Neural cell (in vitro differentiated cells): ENCODE data around the gene ARID3B. TPM values are rescaled to one million over a fixed set of nuclear protein-coding genes. Genes with fewer than 3 reads are reported as not detected.

Experiments
- H2AFZ ChIP-seq: fragments of 200-600, 300-800 bp; sonication (generic), shearing (Covaris generic); 2 replicates; pipeline ENCODE4 v1.6.0; 2014; ENCODE audit warnings: low read depth, mild to moderate bottlenecking, antibody characterized with exemption, low read length, moderate library complexity
- H3F3A ChIP-seq: fragments of 200-600 bp; shearing (Covaris generic); 2 replicates; pipeline ENCODE4 v1.6.1; 2016; ENCODE audit warnings: mild to moderate bottlenecking, moderate library complexity, mixed read lengths, antibody characterized with exemption, low read length; ENCODE audit not compliant: insufficient read depth, poor library complexity, severe bottlenecking
- H3K27ac ChIP-seq: fragments of 200-600, 300-800 bp; sonication (generic), shearing (Covaris generic); 2 replicates; pipeline ENCODE4 v1.5.1; 2014; ENCODE audit warnings: mild to moderate bottlenecking, low read length, moderate library complexity
- H3K27me3 ChIP-seq: fragments of 300-800, 200-600 bp; sonication (generic), shearing (Covaris generic); 2 replicates; pipeline ENCODE4 v1.6.0; 2014; ENCODE audit warnings: mild to moderate bottlenecking, low read depth, low read length, moderate library complexity; ENCODE audit not compliant: insufficient read depth
- H3K36me3 ChIP-seq: fragments of 300-800, 200-600 bp; sonication (generic), shearing (Covaris generic); 2 replicates; pipeline ENCODE4 v1.5.1; 2014; ENCODE audit warnings: mild to moderate bottlenecking, antibody characterized with exemption, low read length, moderate library complexity; ENCODE audit not compliant: insufficient read depth
- H3K4me2 ChIP-seq: fragments of 300-800, 200-600 bp; sonication (generic), shearing (Covaris generic); 2 replicates; pipeline ENCODE4 v1.6.0; 2014; ENCODE audit warnings: mild to moderate bottlenecking, low read length
- H3K4me3 ChIP-seq: fragments of 300-800, 200-600 bp; sonication (generic), shearing (Covaris generic); 2 replicates; pipeline ENCODE4 v1.5.1; 2014; ENCODE audit warnings: mild to moderate bottlenecking, low read length, moderate library complexity
- H3K79me2 ChIP-seq: fragments of 200-600 bp; shearing (Covaris generic); replicated peaks from 2 replicates; pipeline ENCODE4 v1.6.0; 2014; ENCODE audit warnings: mild to moderate bottlenecking, low read length, moderate library complexity; ENCODE audit not compliant: insufficient read depth
- H3K9ac ChIP-seq: fragments of 300-800, 200-600 bp; sonication (generic), shearing (Covaris generic); 2 replicates; pipeline ENCODE4 v1.6.1; 2016; ENCODE audit warnings: mild to moderate bottlenecking, low read length, mixed read lengths
- H3K9me2 ChIP-seq: fragments of 200-600 bp; shearing (Covaris generic); 2 replicates; pipeline ENCODE4 v1.6.1; 2016; ENCODE audit warnings: mild to moderate bottlenecking, low read length, mixed read lengths; ENCODE audit not compliant: insufficient read depth
- H3K9me3 ChIP-seq: fragments of 200-600, 300-800 bp; sonication (generic), shearing (Covaris generic); 2 replicates; pipeline ENCODE4 v1.6.1; 2016; ENCODE audit warnings: mild to moderate bottlenecking, mixed run types, low read length, moderate library complexity, mixed read lengths
- H4K20me1 ChIP-seq: fragments of 200-600 bp; shearing (Covaris generic); 2 replicates; pipeline ENCODE4 v1.6.1; 2016; ENCODE audit warnings: mild to moderate bottlenecking, mixed run types; ENCODE audit not compliant: insufficient read depth
- EP300 ChIP-seq: fragments of 450-650 bp; conservative IDR thresholded peaks from 2 replicates; pipeline ENCODE4 v1.6.1; 2014; ENCODE audit warnings: antibody characterized with exemption, mild to moderate bottlenecking, moderate library complexity; ENCODE audit not compliant: poor library complexity, severe bottlenecking
- EZH2 ChIP-seq: fragments of 200-600, 300-800 bp; shearing (Covaris generic), sonication (generic); IDR thresholded peaks from 2 replicates; pipeline ENCODE4 v1.6.1; 2014; ENCODE audit warnings: antibody characterized with exemption, low read length, borderline replicate concordance, mild to moderate bottlenecking; ENCODE audit not compliant: insufficient read depth, poor library complexity, severe bottlenecking
- MXI1 ChIP-seq: fragments of 450-650 bp; conservative IDR thresholded peaks from 2 replicates; pipeline ENCODE4 v1.6.1; 2014; ENCODE audit warnings: antibody characterized with exemption, mild to moderate bottlenecking; ENCODE audit not compliant: poor library complexity, severe bottlenecking
- POLR2AphosphoS5 ChIP-seq: IDR thresholded peaks from 2 replicates; pipeline ENCODE4 v1.6.1; 2012
- RAD21 ChIP-seq: fragments of 450-650 bp; conservative IDR thresholded peaks from 2 replicates; pipeline ENCODE4 v1.6.1; 2014; ENCODE audit warnings: antibody characterized with exemption, mild to moderate bottlenecking, moderate library complexity
- SMC3 ChIP-seq: fragments of 450-650 bp; conservative IDR thresholded peaks from 2 replicates; pipeline ENCODE4 v1.6.1; 2014; ENCODE audit warnings: antibody characterized with exemption, mild to moderate bottlenecking, moderate library complexity; ENCODE audit not compliant: poor library complexity
- TAF1 ChIP-seq: IDR thresholded peaks from 2 replicates; pipeline ENCODE4 v1.6.1; 2012; ENCODE audit warnings: low read depth
- polyA plus RNA-seq: library from polyadenylated mRNA; depleted of rRNA; stranded (reverse); fragments of >200 nt; gene quantifications from 2 replicates; pipeline ENCODE4 v1.2.3, GENCODE V29; 2014
- TF ChIP-seq, protein P1 (sequence below): IDR thresholded peaks from 2 replicates; pipeline ENCODE4 v1.6.1; 2012; ENCODE audit warnings: borderline replicate concordance
- TF ChIP-seq, protein P2 (sequence below): fragments of 450-650 bp; IDR thresholded peaks from 2 replicates; pipeline ENCODE4 v1.5.1; 2014; ENCODE audit warnings: antibody characterized with exemption, mild to moderate bottlenecking, moderate library complexity; ENCODE audit not compliant: poor library complexity, severe bottlenecking

Gene ARID3B
- polyA plus RNA-seq, 1 donor from 2014 or later, result 11.2 TPM

DNA sequence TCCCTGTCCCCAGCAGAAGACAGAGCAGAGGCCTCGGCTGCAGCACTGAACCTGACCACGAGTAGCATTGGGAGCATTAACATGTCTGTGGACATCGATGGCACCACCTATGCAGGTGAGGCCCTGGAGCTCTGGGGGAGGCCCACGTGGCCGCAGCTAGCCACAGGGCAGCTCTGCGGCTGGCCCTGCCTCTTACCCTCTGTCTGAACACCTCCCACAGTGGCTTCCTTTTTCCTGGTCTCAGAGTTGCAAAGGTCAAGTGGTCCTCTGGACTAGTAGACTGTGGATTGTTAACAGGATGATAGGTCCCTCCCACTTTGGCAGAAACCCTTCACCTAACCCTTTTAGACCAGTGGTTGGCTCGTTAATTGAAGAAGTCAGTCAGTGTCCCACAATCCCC, 52.1 kb downstream of the ARID3B start:
- H3K27ac ChIP-seq, result no peak overlapping the region
- H3K4me2 ChIP-seq, result no peak overlapping the region
- no peaks in the 10 kb centered on the region for H3K27me3 ChIP-seq
- no peaks in the 10 kb centered on the region for H3F3A ChIP-seq
- H2AFZ ChIP-seq, result no peak overlapping the region
- no peak overlapping the region for H3K9ac ChIP-seq
- no peaks in the 10 kb centered on the region for H3K9me2 ChIP-seq
- TF ChIP-seq, protein P1, sequence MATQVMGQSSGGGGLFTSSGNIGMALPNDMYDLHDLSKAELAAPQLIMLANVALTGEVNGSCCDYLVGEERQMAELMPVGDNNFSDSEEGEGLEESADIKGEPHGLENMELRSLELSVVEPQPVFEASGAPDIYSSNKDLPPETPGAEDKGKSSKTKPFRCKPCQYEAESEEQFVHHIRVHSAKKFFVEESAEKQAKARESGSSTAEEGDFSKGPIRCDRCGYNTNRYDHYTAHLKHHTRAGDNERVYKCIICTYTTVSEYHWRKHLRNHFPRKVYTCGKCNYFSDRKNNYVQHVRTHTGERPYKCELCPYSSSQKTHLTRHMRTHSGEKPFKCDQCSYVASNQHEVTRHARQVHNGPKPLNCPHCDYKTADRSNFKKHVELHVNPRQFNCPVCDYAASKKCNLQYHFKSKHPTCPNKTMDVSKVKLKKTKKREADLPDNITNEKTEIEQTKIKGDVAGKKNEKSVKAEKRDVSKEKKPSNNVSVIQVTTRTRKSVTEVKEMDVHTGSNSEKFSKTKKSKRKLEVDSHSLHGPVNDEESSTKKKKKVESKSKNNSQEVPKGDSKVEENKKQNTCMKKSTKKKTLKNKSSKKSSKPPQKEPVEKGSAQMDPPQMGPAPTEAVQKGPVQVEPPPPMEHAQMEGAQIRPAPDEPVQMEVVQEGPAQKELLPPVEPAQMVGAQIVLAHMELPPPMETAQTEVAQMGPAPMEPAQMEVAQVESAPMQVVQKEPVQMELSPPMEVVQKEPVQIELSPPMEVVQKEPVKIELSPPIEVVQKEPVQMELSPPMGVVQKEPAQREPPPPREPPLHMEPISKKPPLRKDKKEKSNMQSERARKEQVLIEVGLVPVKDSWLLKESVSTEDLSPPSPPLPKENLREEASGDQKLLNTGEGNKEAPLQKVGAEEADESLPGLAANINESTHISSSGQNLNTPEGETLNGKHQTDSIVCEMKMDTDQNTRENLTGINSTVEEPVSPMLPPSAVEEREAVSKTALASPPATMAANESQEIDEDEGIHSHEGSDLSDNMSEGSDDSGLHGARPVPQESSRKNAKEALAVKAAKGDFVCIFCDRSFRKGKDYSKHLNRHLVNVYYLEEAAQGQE, result no peak
- no peak for TF ChIP-seq POLR2AphosphoS5
- TF ChIP-seq TAF1, result no peak
- no peaks in the 10 kb centered on the region for H4K20me1 ChIP-seq
- no peaks in the 10 kb centered on the region for H3K79me2 ChIP-seq
- no peaks in the 10 kb centered on the region for H3K36me3 ChIP-seq
- H3K4me3 ChIP-seq, result no peak overlapping the region
- H3K9me3 ChIP-seq, result no peaks in the 10 kb centered on the region

DNA sequence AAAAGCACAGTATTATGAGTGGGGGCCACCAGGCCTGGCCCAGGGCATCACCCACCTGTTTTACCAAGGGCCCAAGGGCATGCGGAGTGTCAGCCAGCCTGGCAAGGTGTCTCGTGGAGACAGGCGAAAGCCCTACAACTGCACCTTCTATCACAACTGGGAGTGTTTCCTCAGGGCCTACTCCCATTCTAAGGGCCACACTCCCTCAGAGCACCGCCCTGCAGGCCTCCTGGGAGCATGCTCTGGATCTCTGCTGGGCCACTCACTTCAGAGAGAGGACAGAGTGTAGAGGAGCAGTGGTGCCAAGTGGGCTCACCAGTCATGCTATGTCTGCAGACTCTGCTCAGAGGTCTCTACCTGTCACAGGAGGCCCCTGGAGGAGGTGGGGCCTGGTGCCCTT, 53.4 kb downstream of the ARID3B start:
- Histone ChIP-seq H4K20me1 (no peaks in the 10 kb centered on the region), H3K79me2 (no peaks in the 10 kb centered on the region), H3K9me3 (no peaks in the 10 kb centered on the region), H3K36me3 (no peaks in the 10 kb centered on the region), H3K27ac (no peak overlapping the region), H3K9me2 (no peaks in the 10 kb centered on the region), H3K4me2 (no peak overlapping the region), H3K27me3 (no peaks in the 10 kb centered on the region), H3K9ac (no peak overlapping the region), H3K4me3 (no peak overlapping the region), H3F3A (no peaks in the 10 kb centered on the region), H2AFZ (no peak overlapping the region)
- TF ChIP-seq SMC3 (no peak), EP300 (no peak), MXI1 (no peak), TAF1 (no peak)
- TF ChIP-seq, protein P2, sequence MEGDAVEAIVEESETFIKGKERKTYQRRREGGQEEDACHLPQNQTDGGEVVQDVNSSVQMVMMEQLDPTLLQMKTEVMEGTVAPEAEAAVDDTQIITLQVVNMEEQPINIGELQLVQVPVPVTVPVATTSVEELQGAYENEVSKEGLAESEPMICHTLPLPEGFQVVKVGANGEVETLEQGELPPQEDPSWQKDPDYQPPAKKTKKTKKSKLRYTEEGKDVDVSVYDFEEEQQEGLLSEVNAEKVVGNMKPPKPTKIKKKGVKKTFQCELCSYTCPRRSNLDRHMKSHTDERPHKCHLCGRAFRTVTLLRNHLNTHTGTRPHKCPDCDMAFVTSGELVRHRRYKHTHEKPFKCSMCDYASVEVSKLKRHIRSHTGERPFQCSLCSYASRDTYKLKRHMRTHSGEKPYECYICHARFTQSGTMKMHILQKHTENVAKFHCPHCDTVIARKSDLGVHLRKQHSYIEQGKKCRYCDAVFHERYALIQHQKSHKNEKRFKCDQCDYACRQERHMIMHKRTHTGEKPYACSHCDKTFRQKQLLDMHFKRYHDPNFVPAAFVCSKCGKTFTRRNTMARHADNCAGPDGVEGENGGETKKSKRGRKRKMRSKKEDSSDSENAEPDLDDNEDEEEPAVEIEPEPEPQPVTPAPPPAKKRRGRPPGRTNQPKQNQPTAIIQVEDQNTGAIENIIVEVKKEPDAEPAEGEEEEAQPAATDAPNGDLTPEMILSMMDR, result no peak

DNA sequence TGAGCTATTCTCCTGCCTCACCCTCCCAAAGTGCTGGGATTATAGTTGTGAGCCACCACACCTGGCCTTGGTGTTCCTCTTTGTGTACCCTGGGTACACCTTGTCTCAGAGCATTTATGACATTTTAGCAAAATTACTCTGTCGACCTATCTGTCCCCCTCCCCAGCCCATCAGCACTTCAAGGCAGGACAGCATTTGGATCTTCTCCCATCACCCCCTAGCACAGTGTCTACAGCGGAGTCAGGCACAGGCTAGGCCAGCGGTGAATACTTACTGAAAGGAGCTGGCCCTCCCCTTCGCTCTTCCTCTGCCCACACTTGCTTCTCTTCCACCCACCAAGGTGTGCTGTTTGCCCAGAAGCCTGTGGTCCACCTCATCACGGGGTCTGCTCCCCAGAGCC, 54.3 kb downstream of the ARID3B start:
- no peak for TF ChIP-seq MXI1
- no peak for TF ChIP-seq SMC3
- TF ChIP-seq, protein P1, result no peak
- TF ChIP-seq EP300, result no peak
- TF ChIP-seq RAD21, result no peak
- TF ChIP-seq EZH2, result no peak
- no peak for TF ChIP-seq TAF1
- no peak for TF ChIP-seq POLR2AphosphoS5
- TF ChIP-seq, protein P2, result no peak
- H3K4me2 ChIP-seq, result no peak overlapping the region
- H3K27me3 ChIP-seq, result no peaks in the 10 kb centered on the region
- H3K9me3 ChIP-seq, result no peaks in the 10 kb centered on the region
- no peak overlapping the region for H2AFZ ChIP-seq
- H4K20me1 ChIP-seq, result no peaks in the 10 kb centered on the region
- H3K9ac ChIP-seq, result no peak overlapping the region
- H3K4me3 ChIP-seq, result no peak overlapping the region
- H3K36me3 ChIP-seq, result no peaks in the 10 kb centered on the region
- no peaks in the 10 kb centered on the region for H3K9me2 ChIP-seq
- no peak overlapping the region for H3K27ac ChIP-seq
- H3K79me2 ChIP-seq, result no peaks in the 10 kb centered on the region
- no peaks in the 10 kb centered on the region for H3F3A ChIP-seq
